Breast epithelium (tissue), 3 donors: ENCODE measurements around the gene MST1R.

Experiments
- CTCF ChIP-seq, 3 donors: fragments of 450-650 bp; IDR thresholded peaks; one replicate each; pipeline ENCODE4 v1.5.1; 2016 to 2017; ENCODE audit warnings: antibody characterized with exemption in 3 of 3, mild to moderate bottlenecking in 3 of 3, moderate library complexity in 3 of 3
- POLR2A ChIP-seq: fragments of 450-650 bp; IDR thresholded peaks from one replicate; pipeline ENCODE4 v1.6.1; 2016; ENCODE audit warnings: antibody characterized with exemption, mild to moderate bottlenecking, moderate library complexity

GRCh38 chr3:49930168-49930690 is 26.6 kb upstream of the MST1R start:
- no peak for TF ChIP-seq POLR2A
- TF ChIP-seq CTCF (IDR thresholded peaks at IDR 0.05): no peak
